Erythroblast (primary cell): ENCODE results near the gene AKNA.

ENCODE experiments used
- GATA1 ChIP-seq: IDR thresholded peaks from 2 replicates; pipeline ENCODE4 v1.6.1; 2011; ENCODE audit warnings: low read depth, mild to moderate bottlenecking, control low read depth, low read length, moderate library complexity
- POLR2A ChIP-seq: IDR thresholded peaks from 2 replicates; pipeline ENCODE4 v1.6.1; 2011; ENCODE audit warnings: mild to moderate bottlenecking, low read length

- TF ChIP-seq POLR2A (no peak), GATA1 (no peak)
Measured at GRCh38 chr9:114395334-114395617, 7.5 kb upstream of the AKNA start.
